ENCODE results near the gene POLA1.

The POLA1 gene

DNA sequence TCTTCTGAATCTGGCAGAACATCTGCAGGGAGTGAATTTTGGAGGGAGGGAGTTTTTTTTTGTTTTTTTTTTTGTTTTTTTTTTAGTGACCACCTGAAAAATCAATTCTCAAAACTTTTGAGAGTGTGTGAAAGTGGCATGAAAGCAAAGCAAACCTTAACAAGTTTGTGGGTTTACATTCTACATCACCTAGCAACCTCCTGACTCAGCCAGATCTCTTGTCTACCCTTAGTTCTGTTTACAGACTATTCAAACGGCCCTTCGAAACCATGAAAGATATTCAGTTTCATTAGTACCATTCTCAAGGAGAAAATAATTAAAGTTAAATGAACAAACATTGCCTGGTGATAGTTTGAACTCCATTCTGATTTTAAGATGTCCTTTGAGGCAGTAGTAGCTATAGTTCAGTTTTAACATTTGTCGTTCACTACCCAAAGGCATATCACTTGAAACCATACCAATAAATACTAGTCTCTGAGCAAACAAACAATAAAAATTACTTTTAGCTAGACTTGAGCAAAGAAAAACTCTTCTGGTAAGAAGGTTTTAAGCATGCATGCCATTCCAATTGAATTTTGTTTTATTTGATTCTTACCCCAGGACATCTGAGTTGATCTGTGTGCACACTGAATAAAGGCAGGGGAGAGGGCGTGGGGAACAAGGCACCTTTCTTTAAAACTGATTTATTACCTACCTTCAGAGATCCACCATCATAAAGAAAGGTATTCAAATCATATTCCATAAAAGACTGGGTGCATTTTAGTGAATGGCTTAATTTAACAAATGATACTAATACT is 184.3 kb downstream of the POLA1 start:
- DNase-seq (ENCODE audit: low spot score), result no peak

DNA sequence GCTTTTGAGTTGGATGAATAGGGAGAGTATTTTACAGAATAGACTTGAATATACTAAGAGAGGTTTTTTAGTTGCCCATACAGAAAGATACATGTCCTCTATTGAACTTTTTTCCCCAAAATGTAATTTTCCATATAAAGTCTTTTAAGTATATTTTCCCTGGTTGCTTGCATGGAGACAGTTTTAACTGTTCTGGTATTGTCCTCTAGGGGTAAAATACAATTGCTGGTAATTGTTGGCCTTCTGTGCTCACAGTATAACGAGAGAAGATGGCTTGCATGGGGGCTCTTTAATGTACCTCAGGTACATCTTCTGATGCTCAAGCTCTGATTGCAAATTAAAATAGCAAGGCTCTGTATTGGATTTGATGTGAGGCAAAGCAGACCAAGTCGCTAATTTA is 186.0 kb downstream of the POLA1 start:
- no peak for DNase-seq (ENCODE audit: low spot score)

DNA sequence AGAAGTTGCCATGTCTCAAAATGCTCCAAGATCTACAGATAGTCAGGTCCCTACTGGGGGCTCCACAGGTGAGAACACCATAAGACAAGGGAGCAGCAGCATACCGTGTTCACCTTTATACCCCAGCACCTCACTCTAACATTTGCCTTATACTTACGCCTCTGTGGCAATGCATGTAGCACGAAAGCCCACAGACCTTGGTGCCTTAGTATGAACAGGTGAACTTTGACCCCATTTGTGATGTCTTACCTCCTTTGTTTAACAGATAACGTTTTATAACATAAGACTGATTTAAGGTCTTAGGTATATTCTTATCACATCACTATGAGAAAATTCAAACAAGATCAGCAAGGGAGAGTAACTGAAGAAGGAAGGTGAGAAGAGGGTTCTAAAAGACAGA is 193.2 kb downstream of the POLA1 start:
- no peak for DNase-seq (ENCODE audit: low spot score)

DNA sequence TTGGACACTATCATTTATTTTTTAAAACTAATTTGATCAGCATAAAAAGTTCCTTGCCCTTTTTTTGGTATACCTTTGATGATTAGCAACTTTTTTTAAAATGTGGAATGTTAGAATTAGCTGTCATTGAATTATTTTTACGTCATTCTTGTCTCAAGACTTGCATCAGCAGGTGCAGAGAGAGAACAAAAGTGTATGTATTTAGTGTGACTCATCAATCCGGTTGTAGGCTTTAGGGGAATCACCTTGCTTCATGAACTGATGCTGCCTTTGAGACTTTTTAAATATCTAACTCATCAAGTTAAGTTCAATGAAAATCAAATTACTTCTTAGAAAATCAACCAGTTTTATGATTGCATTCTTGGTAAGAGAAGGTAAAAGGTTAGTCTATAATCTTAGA is 197.0 kb downstream of the POLA1 start:
- DNase-seq (ENCODE audit: low spot score), result no peak

DNA sequence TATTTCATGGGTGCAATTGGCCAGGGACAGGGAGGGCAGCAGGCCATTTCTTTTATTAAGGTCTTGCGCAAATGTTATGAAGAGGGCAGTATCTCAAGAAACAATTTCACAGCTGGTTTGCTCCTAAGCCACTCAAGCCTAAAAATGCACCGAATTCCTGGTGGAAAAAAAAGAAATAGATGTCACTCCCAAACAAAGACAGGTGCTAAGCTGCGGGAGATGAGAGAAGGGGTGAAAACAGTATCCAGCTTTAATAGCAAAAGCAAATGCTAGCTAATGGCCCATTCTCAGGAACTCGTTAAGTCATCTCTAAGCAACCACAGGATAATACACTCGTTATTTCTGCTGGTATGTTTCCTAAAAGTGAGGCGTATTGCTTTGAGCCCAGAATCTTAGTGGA is 205.7 kb downstream of the POLA1 start:
- DNase-seq (ENCODE audit: low spot score), result no peak

DNA sequence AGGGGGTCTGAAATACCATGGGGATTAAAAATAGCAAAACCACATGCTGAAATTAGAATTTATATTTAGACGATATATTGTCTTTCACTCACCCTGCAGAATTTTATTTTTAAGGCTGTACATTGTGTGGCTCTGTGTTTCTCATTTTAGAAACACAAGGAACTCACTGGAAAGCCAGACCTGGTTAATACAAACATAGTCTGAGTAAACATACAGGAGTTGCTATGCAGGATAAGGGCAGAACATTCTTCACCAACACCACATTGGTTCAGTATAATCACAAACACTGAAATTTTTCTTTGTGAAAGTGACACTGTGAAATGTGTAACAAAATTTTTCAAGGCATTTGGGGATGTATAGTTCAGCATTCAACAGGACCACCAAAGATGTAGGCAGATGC is 206.5 kb downstream of the POLA1 start:
- no peak for DNase-seq (ENCODE audit: low spot score)

DNA sequence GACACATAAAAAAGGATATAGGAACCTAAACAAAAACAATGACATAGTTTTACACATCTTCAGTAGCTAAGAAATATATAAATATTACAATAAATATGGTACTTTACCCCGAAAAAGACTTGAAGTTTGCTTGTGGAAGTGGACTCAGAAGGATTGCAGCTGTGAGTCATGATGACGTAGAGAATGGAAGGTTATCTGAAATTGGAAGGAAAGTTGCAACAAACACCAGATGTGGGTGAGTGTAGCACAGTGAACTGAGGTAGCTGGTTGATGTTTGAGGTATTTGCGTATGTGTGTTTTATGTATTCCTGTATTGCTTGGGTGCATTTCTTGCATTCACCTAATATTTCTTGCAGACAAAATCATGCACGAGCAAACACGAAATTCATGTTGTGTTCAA is 209.1 kb downstream of the POLA1 start:
- no peak for DNase-seq (ENCODE audit: low spot score)

DNA sequence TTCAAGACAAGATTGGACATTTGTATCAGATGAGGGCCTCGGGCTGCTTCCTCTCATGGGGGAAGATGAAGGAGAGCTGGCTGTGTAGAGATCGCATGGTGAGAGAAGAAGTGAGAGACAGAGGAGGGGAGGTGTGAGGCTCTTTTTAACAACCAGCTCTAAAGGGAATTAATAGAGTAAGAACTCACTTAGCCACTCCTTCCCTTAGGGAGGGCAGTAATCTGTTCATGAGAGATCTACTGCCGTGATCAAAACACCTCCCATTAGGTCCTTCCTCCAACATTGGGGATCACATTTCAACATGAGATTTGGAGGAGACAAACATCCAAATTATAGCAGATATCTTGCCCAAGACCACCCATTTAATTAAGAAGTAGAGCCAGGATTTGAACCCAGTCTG is 225.0 kb downstream of the POLA1 start:
- DNase-seq (ENCODE audit: low spot score), result no peak

DNA sequence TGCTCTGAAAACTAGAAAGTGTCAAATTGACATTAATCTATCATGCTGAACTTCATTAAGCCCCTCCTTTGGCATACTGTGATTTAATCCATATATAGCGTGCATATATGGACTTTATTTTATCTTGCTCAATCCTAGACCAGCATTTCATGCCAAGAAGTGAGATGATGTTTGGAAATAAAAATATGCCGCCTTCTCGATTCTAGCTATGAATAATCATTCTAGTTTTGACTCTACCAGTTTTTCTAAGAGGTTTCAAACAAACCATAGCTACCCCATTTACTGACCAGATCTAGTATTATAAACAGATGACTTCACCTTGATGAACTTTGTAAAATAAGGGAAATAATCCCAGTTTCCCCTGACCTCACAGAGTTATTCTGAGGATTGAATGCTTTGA is 227.1 kb downstream of the POLA1 start:
- DNase-seq (ENCODE audit: low spot score), result no peak

DNA sequence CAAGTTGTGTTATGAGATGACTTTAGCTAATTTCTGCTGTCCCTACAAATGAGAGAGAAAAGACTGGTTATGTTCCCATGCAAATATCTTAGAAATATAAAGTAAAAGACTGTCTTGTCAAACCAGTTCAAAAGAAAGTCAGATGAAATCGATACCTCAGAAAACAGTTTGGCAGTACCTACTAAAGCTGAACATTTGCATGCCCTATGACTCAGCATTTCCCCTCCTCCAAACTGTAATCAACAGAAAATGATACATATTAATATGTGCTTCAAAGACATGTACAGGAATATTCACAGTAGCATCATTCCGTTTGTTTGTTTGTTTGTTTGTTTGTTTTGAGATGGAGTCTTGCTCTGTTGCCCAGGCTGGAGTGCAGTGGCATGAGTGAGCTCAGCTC is 231.7 kb downstream of the POLA1 start:
- DNase-seq (ENCODE audit: low spot score), result no peak

DNA sequence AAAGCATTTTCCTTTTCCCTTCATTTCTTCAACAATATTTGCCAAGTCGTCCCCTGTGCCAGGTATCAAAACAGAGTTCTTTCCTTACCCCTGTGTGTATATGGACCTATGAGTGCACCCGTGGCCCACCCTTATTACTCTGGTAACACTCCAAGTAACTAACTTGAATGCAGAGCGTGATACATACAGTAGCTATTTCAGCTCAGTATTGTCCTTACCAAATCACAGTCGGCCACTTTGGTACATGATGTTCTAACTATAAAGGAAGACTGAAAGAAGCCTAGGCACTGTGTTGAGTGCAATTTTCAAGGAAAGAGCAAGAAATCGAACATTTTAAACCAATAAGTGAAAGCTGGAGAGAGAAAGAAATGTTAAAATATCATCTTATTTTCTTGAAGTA is 233.7 kb downstream of the POLA1 start:
- DNase-seq (ENCODE audit: low spot score), result no peak

DNA sequence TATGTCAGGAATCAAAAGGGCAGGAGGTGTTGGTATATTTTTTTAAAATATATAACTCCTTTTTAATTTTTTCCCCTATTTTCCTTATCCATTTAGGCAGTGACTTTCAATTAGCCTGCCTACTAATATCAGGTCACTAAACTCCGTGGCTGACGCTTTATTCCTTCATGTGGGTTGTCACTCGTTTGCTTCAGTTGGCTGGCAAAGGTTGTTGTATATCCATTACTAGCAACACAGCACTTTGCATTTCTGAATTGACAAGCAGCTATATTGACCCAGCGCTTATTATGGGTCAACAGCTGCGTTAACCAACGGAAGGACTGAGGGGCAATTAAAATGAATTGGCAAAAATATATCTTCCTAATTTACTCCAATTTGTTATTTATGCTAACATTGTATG is 234.4 kb downstream of the POLA1 start:
- DNase-seq (ENCODE audit: low spot score), result no peak

DNA sequence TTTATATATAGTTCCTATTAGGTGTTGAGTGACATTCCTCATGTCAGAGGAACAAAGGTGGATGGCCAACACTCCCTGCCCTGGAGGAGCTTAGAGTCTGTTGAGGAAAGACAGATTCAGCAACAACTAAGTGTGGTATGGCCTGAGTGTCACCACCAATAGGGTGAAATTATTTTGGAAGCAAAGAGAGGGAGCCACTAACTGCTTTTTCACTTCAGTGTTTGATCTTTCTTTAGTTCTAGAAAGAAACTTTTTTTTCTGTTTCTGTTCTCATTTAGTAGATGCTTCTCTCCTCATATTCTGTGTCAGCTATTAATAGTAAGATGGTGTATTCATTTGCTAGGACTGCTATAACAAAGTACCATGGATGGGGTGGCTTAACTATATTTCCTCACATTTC is 240.6 kb downstream of the POLA1 start:
- DNase-seq (ENCODE audit: low spot score), result no peak

DNA sequence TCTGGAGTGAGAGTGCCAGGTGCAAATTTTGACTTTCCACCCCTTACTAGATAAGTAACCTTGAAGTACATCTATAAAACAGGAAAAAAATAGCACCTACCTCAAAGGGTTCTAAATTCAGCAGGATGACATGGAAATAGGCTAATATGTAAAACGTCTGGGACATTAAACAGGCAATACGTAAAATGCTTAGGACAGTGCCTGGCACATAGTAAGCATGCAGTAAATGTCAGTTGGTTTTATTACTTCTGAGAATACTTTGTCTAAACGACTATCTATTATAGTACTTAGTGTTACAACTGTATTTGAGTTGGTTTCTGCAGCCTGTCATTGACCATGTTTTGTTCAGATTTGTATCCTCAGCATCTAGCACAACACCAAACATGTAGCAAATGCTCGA is 251.3 kb downstream of the POLA1 start:
- no peak for DNase-seq (ENCODE audit: low spot score)

DNA sequence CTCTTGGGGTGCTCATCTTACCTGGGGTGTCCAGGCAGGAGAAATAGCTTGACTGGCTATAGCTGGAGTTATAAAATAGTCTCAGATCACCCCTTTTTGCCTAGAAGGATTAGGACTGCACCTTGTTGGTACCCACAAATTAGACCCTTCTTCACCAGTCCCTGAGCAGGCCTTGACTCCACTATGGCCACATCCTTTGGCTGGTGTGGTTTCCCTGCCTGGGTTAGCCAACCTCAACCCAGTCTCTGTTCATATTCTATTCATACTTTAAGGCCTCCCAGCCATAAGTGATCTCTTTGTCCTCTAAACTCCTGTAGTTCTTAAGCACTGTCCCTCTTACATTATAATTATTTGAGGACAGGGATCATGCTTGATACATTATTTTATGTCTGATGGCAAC is 252.7 kb downstream of the POLA1 start:
- no peak for DNase-seq (ENCODE audit: low spot score)

DNA sequence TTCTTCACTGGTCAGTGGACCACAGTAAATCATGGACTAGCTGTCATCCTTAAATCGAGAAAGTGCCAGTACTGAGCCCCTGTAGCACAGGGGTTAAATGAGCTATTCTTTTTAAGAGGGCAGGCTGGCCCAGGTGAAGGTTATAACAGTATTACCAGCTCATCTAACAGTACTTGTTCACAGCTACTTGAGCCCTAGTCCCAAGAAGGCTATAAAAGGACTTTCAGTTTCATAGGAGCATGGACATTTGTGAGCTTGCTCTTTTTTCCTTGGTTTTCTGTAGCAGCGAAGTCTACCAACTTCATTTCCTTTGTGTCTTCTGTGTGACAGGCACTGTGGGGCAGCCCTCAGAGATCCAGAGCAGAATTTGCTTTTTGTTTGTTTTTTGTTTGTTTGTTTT is 261.0 kb downstream of the POLA1 start:
- no peak for DNase-seq (ENCODE audit: low spot score)

DNA sequence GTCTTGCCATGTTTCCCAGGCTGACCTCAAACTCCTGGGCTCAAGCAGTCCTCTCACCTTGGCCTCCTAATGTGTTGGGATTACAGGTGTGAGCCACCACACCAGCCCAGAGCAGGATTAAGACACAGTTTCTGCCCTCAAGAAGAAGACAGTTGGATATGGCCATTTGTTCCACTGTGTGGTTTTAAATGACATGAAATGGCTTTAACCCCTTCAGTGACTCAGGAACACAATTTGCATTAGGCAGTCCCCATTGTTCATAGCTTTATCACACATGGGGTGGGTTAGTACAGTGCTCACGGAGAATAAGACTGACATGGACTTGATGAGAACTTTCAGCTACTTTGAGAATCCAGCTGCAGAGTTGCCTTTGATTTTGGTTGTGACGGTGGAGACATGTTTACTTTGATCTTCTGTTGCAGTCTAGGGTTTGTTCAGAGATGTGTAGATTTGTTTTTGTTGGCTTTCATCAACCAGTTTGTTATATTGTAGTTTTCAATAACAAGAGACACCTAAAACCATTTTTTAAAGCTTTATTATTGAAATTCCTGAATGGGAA is 261.7 kb downstream of the POLA1 start:
- no peak for DNase-seq (ENCODE audit: low spot score)

DNA sequence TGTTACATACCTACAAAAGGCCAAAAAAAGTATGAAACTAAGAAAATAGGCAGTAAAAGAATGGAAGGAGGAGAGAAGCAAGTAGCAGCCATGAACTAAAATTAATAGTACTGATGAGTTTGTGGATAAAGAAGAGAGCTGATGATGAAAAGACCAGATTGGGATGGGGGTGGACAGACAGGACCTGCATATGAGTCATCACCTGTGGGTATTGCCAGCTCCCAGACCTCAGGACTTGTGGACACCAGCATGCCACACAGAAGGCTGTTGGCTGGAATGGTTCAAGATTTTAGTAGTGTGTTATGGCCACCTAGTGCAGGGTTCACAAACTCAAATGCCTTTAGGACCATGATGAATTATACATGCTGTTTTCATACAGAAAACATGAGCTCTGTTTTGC is 263.1 kb downstream of the POLA1 start:
- no peak for DNase-seq (ENCODE audit: low spot score)

DNA sequence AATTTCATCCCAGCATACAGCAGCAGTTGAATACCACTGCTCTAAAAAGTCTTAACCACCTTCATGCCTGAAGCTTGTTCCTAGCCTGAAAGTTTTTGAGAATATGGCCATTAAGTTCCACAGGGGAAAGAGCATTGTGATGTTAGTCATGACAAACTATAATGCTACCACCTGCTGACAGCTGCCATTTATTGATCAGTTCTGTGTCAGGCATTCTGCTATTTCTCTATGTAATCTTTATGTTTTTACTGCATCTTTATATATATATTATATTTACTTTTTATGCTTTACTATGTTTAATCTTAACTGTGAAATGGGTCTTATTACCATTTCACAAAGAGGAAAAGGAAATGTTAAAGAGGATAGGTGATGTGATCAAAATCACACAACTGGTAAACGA is 268.1 kb downstream of the POLA1 start:
- DNase-seq (ENCODE audit: low spot score), result no peak

DNA sequence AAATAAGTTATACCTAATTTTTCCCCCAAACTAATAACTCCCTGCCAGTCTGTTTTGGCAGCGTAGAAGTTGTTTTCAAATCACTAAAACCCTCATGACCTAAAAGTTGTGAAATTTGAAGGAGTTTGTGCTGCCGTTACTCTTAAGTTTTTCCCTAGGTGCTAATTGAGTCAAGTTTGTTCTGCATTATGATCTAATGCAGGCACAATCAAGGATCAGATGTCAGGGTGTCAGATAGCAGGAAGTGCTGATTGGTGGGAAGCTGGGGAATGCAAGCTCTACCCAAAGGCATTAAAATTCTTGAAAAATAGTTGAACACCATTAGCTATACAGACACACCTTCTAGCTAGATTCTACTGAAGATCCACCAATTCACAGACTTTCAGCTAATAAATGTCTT is 270.1 kb downstream of the POLA1 start:
- no peak for DNase-seq (ENCODE audit: low spot score)

DNA sequence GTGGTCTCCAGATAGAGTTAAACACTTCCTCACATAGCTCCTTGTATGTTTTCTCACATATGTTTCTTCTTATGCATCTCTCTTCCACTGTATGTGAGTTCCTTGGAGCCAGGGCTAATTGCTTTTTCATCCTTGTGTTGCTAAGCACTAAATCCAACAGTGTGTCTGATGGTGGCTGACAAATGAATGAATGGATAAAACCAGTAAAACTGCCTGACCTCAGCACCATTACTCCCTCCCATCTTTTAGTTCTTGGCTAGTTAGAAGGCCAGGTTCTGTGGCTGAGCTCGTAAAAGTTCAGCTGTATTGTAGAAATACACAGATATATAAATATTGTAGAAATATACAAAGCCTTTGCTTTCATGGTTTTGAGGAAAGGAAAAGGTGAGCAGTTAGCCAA is 271.7 kb downstream of the POLA1 start:
- DNase-seq (ENCODE audit: low spot score), result no peak

DNA sequence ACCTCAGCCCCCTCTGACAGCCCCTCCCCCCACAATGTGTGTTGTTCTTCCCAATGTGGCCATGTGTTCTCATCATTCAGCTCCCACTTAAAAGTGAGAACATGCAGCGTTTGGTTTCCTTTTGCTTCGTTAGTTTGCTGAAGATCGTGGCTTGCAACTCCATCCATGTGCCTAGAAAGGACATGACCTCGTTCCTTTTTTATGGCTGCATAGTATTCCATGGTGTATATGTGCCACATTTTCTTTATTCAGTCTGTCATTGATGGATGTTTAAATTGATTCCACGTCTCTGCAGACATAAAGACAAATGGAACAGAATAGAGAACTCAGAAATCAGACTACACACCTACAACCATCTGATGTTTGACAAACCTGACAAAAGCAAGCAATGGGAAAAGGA is 276.1 kb downstream of the POLA1 start:
- no peak for DNase-seq (ENCODE audit: low spot score)

DNA sequence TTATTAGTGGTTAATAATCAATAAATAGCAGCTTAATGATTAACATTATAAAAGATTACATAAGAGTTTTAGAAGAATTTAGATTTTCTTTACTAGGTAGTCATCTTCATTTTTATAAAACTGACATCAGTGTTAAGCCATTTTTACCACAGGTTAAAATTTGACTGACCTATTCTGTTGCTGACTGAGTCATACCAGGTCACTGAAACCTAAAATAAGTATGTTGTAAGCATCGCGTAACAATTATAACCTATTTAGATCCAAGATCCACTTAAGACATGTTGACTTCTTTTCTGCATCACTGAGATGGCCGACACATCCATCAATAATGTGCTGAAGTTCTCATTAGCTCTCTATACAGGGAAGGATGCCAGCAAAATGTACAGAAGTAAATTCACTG is 285.4 kb downstream of the POLA1 start:
- DNase-seq (ENCODE audit: low spot score), result no peak

DNA sequence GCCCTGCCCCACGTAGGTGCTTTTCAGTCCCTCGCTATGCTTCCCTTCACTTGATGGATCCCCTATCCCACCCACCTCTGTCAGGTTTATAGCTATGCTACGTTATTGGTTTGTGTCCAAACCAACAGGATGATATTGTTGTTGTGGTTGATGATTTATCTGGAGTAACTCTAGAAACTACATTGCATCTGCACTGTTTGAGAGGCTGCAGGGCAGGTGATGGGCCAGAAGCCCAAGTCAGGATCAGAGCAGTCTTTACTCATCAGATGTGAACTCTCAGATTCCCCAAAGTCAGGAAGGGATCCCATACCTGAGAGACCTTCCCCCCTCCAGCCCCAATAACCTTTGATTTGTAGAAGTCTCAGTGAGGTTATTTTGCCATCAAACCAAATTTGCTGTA is 287.3 kb downstream of the POLA1 start:
- no peak for DNase-seq (ENCODE audit: low spot score)
